T1000 (cell line): ENCODE data around the gene CACNG8.
"Not testable (repeated sequence)": the region's sequence is repeated elsewhere in the genome, so short reads cannot be mapped to it uniquely, and the experiment has no call there.

Source experiments
- DNase-seq: peaks from one replicate; lab custom pipeline; 2025; ENCODE audit warnings: mixed read lengths; lab: John Stamatoyannopoulos, UW

Gene CACNG8

DNA sequence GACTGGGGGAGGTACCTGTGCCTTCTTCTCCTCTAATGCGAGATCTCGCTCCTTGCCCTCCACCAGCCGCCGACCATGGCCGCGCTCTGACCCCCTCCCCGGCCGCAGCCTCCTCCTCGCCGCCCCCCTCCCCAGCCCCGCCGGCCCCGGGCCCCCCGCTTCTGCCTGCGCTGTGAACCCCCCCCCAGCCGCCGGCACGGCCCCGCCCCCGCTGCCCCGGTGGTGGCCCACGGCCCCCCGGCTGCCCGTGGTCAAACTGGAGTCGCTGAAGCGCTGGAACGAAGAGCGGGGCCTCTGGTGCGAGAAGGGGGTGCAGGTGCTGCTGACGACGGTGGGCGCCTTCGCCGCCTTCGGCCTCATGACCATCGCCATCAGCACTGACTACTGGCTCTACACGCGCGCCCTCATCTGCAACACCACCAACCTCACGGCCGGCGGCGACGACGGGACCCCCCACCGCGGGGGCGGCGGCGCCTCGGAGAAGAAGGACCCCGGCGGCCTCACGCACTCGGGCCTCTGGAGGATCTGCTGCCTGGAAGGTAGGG, at the start of gene CACNG8:
Gene CACNG8, plus strand, starts transcription at position 51 of the 545 bp plus-strand sequence.
- DNase-seq = no peak

DNA sequence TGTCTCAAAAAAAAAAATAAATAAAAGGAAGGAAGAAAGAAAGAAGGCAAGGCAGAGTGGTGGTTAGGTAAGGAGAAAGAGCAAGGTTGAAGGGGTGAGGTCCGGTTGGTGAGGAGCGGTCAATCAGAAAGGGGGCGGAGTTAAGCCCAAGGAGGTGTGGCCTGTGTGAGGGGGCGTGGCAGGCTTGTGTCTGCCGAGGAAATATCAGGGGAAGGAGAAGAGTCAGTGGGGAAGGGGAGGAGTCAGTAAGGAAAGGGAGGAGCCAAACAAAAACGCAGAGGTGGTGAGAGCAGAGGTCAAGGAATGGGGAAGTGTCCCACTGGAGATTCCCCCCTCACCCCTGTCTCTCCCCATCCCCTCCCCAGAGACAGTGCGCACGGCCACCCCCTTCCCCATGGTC, 47.7 kb upstream of the CACNG8 start:
- no peak for DNase-seq

DNA sequence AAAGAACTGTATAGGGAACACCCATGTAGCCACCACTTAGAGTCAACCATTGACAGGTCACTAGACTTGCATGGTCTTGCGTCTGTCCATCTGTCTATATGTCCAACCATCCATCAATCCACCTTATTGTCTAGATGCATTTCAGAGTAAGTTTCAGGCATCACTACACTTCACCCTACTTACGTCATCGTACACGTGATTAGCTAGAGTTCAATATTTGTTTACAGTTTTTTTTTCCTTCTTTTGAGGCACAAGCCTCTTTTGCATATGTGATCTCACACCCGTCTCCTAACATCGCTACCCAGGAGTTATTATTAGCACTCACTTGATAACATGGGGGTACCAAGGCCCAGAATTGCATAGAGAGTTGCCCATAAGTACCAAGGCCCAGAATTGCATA, 46.7 kb upstream of the CACNG8 start:
- DNase-seq = no peak

DNA sequence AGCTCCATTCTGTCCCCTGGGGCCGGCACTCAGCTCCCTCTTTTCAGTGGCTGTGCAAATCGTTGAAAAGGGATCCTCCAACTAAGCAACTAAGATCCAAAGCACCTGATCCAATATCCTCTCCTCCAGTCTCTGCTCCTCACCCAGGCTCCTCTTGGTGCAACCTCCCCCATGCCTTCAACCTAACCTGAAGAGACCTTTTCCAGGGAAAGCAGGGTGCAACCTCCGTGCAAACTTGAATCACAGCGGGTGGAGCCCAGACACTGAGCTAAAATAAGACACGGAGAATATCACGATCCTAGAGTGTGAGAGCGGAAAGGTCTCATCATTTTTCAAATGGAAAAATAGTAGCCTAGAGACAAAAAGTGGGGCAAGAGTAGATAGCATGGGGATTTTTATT, 45.4 kb upstream of the CACNG8 start:
- DNase-seq = no peak

DNA sequence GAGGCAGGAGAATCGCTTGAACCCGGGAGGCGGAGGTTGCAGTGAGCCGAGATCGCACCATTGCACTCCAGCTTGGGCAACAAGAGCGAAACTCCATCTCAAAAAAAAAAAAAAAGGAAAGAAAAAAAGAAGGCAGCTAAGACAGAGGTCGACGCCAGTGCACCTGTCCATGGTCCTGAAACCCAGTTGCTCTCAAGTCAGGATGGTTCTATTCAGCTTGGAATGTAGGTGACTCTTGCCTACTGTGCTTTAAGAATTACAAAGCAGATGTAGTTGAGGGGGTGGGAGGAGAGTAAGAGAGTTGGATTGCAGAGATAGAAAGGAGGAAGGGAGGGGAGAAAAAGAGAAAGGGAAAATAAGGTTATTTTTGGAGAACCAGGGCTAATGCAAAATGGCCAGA, 35.0 kb upstream of the CACNG8 start:
- DNase-seq = no peak

DNA sequence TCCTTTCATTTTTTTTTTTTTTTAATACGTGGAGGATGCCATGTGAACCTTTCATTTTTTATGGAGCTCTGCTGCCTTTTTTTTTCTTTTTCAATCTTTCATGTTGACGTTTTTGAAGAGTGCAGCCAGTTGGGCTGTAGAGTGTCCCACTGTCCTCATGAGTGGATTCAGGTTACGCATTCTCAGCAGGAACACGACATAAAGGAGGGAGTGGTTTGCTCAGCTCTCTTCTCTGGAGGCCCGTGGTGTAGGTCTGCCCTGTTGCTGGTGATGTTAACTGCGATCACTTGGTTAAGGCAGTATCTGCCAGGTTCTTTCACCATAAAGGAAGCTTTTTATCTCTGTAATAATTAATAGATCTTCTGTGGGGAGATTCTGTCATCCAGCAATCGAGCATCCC, 26.7 kb upstream of the CACNG8 start:
- DNase-seq = no peak

DNA sequence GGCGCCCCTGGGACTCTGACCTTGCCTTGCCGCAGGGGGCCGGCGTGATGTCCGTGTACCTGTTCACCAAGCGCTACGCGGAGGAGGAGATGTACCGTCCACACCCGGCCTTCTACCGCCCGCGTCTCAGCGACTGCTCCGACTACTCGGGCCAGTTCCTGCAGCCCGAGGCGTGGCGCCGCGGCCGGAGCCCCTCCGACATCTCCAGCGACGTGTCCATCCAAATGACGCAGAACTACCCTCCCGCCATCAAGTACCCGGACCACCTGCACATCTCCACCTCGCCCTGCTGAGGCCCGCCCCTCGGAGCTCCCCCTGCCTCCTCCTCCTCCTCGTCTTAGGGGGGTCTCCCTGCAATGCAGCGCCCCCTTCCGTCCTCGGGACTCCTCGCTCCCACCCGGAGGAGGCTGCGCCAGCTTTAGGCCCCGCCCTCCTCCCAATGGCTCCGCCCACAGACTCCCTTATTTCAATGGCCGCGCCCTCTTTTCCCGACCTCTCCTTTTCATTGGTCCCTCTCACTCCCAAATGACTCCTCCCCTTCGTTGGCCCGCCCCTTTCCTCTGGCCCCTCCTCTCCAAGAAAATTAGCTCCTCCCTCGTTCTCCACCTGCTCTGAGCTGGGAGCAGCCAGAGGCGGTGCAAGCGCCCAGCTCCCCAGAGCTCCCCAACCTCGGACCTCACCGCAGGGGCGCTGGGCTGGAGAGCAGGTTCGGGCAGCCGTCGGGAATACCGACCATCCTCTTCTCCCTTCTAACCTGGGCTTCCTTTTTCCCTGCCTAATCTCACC, 20.5 kb upstream of the CACNG8 start:
- DNase-seq = no peak

DNA sequence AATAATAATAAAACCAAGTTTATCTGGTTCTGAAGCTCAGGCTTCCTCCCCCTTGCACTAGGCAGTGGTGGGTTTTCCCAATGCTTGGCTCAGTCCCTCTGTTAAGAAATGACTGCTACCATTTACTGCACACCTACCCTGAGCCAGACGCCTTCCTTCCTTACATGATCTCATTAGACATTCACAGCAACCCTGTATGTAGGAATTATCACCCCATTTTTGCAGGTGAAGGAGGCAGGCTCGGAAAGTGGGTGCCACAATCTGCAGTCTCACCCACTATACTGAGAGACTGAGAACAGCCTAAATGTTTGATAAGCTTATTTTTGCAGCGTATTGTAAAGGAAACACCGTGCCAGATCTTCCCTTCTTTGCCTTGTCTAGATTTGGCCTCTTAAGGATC, 18.3 kb upstream of the CACNG8 start:
- DNase-seq = no peak

DNA sequence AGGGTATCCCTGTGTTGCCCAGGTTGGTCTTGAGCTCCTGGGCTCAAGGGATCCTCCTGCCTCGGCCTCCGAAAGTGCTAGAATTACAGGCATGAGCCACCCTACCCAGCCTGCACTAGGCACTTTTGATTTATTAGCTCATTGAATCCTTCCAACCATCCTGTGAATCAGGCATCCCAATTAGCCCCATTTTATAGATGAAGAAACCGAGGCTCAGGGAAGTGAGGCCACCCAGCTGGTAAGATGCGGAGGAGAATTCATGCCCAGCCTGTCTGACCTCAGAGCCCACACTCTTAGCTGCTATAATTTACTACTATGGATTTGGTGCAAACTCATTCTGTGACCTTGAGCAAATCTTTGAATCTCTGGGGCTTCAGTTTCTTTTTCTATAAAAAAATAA, 17.8 kb upstream of the CACNG8 start:
- DNase-seq = no peak

DNA sequence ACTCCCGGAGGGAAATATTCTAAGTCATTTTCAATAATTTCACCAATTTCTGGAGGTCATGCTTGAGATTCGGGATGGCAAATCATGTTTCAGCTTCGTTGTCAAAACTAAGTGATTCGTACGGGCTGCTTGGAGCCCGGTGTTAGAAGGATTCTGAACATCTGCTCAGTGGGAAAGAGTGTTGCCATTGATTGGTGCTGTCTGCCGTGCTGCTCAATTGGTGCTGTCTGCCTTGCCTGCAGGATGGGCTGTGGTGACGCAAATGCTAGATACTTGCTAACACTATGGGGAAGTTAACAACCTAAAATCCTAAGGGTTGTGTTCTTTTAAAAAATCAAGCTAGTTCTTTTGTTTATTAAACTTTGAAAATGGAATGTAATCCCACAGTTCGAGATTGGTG, 17.3 kb upstream of the CACNG8 start:
- no peak for DNase-seq

DNA sequence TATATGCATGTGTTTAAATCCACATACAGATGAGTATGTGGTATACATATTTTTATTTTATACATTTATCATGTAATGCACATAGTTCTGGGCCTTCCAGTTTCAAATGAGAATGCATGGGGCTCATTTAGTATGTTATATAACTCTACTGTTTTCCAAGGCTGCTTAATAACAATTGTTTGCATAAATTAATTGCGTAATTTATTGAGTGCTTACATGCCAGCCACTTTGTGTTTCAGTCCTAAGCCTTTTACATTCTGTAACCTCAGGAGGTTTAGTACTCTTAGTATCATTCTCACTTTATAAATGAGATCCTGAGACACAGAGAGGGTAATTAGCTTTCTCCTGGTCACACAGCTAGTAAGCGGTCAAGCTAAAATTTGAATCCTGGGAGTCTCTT, 16.7 kb upstream of the CACNG8 start:
- DNase-seq = no peak

DNA sequence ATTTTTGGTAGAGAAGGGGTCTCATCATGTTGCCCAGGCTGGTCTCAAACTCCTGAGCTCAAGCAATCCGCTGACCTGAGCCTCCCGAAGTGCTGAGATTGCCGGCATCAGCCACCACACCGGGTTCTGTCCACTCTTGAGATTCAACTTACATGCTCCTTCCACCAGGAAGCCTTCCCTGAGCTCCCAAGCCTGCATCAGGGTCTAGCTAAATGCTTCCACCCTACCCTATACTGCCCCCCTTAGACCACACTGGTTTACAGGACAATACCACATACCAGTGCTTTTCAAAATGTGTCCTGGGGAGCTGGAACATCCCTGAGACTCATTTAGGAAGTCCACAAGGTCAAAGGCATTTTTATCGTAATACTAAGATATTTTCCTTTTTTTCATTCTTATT, 15.1 kb upstream of the CACNG8 start:
- no peak for DNase-seq

DNA sequence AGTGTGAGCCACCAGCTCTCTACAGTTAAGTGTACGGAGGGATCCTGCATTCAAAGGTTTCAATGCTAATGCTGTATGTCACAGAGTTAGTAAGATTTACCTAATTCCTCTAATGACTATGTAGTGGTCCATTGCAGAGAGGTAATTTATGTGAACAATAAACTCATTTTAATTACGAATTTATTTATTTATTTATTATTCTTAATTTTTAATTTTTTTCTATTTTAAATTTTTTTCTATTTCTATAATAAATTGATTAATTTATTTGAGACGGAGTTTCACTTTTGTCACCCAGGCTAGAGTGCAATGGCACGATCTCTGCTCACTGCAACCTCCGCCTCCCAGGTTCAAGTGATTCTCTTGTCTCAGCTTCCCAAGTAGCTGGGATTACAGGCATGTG, 14.1 kb upstream of the CACNG8 start:
- DNase-seq = not testable (repeated sequence)

DNA sequence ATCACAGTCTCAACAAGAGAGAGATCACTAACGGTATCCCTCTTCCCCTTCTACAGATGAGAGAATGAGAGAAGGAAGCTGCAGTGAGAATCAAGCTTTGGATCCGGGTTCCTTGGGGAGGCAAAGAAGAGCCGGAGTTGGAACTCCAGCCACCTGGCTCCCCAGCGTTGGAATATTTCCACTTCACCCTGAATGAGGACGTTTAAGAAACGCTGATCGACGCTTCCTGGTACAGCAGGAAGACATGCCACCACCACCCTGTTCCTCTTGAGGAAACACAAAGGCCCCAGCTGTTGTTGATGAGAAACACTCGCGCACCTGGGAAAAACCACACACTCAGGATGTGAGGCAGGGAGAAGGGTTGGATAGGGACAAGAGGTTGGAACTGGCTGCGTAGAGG, 11.3 kb upstream of the CACNG8 start:
- no peak for DNase-seq

DNA sequence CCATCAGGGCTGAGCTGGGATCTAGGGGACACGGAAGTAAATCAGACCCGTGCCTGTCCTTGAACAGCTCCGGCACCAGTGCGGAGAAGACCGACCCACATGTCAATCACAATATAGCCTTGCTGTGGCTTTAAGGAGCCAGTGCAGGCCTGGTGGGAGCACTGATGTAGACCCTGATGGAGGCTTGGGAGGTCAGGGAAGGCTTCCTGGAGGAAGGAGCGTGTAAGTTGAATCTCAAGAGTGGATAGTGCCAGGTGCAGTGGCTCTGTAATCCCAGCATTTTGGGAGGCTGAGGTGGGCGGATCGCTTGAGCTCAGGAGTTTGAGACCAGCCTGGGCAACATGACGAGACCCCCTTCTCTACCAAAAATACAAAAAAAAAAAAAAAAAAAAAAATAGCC, 10.8 kb upstream of the CACNG8 start:
- no peak for DNase-seq

DNA sequence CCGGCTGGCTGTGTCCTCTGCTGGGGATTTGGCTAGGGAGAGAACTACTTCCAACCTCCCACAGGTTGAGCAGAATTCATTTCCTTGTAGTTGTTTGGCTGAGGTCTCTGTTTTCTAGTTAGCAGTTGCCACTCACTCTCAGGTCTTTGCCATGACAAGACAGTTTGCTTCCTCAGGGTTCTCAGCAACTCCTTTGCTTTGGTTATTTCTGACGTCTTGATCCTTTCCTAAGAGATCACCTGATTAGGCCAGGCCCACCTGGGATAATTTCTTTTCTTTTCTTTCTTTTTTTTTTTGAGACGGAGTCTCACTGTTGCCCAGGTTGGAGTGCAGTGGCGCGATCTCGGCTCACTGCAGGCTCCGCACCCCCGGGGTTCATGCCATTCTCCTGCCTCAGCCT, 9.4 kb upstream of the CACNG8 start:
- DNase-seq = no peak

DNA sequence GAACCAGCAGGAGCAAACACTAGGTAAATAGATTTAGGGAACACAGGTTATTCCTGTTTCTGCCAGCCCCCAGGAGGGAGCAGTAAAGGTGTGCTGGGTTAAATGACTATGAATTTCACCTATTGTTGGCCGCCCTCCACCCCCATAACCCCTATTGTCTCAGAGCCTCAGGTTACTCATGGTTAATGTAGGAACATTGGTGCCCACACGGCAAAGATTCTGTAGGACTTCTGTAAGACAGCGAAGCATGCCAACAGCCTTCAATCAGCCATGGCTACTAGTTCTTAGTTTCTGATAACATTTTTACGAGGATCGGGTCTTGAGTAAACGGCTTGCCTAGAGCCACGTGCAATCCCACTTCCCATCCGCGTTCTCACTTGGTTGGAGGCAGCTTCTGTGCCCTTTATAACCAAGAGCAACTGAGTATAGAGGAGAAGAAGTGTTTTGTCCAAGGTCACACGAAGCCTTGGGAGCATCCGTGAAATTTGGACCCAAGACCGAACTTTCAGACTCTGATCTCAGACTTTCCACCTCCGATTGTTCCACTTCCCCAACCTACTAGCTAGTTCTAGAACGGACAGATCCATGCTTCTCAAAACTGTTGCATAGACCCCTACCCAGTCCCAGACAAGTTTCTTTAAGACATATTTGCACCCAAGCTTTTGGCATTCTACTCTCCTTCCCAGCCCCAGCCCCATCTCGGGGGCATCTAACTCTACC, 5.1 kb upstream of the CACNG8 start:
- no peak for DNase-seq

DNA sequence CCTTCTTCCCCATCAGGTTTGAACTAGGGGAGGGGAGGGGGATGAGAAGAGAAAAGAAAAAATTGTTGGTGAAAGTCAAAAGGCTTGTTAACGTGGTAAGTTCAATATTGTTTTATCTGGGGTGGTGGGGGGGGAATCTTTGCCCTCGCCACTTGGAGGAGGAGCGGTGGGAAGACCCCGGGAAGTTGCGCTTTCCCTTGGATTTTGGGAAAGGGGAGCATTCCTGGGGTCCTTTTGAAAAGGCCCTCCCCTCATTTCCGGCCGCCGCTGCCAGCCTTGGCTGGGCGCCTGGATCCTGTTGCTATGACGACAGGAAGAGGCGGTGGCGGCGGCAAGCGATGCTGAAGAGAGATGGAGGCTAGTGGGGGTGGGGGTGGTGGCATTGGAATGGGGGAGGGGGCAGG, 4.6 kb upstream of the CACNG8 start:
- DNase-seq = no peak

DNA sequence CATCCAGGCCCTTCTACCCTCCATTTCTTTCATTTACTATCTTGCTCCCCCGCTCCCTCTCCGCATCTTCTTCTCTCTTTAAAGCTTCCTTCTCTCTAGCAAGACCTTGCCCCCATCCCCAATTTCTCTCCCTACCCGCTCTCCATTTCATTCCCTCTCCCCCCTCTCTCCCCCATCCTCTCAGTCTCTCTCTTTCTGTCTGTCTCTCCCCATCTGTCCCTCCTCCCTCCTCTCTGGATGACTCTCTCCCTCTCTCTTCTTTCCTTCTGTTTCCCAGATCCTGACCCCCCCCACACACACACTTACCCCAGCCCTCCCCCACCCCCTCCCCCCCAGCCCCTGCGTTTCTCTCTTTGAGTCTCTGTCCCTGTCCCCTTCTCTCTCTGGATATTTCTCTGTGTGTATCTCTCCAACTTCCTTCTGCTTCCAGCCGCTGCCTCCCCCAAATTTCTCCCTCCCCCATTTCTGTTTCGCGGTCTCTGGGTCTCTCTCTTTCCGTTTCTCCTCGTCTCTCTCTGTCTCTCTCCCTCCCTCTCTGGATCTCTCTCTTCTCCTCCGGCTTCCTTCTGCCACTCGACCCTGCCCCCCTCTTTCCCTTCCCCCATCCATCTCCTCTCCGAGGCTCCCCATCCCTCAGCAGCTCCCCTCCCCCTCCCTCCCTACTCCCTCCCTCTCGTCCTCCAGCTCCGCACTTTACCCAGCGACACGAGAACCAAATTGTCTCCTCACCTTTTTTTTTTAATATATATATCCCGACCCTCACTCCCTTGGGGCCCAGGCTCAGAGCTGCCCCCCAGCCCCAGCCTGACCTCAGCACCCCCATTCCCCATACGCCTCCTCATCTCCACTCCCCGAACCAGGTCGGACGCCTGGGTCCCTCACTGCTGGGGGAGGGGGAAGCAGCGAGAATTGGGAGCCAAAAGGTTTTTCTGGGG, 3.6 kb upstream of the CACNG8 start:
- DNase-seq = no peak

DNA sequence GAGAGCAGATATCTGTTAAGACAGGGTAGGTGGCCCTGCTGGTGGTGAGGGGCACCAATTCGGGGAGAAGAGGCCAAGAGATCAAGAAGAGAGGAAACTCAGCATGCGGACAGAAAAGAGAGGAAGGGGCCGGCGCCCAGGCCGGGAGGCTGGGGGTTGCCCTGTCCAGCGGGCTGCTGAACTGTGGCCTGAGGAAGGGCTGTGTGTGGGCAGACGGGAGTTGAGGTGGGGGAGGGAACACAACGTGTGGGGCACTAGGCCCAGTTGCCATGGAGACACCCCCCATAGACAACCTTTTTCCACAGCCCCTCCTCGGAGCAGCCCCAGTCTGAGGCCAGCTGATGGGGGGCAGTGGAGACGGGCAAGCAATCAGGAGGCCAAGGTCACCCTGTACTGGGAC, 2.5 kb upstream of the CACNG8 start:
- no peak for DNase-seq

DNA sequence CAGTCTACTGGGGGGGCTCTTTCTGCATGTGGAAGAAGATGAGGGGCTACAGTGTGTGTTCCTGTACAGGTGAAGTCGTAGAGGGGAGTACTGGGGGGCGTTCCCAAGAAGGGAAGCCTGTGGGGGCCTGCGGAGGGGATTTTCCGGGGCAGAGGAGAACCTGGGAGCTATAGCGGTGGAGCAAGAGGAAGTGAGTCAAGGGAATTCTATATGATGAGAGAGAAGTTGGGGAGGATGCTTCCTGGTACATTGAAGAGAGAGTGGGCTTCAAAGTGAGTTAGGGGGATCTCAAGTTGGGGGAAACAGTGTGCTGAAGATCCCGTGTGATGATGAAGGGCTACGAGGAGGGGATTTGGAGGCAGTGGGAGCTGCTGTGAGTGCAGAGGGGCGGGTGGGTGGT, 1.9 kb upstream of the CACNG8 start:
- no peak for DNase-seq
